H9 (cell line): ENCODE measurements around the gene TRMT11. TPM values are rescaled to one million over a fixed set of nuclear protein-coding genes. Genes with fewer than 3 reads are reported as not detected.

Experiments used
- DNase-seq: peaks from one replicate; pipeline ENCODE4 v3.0.0-alpha.2; 2017
- H2AFZ ChIP-seq: one replicate; pipeline ENCODE4 v1.6.1; 2013; ENCODE audit warnings: mild to moderate bottlenecking, low read length, control low read depth, moderate library complexity
- H2AK5ac ChIP-seq: 2 replicates; pipeline ENCODE4 v1.6.1; 2013; ENCODE audit warnings: low read length, control low read depth, mixed read lengths; ENCODE audit not compliant: insufficient read length
- H2BK120ac ChIP-seq: one replicate; pipeline ENCODE4 v1.6.1; 2013; ENCODE audit warnings: low read depth, mild to moderate bottlenecking, low read length, control low read depth, inconsistent platforms; ENCODE audit not compliant: poor library complexity, severe bottlenecking
- H2BK12ac ChIP-seq: 2 replicates; pipeline ENCODE4 v1.6.1; 2013; ENCODE audit warnings: low read length, control low read depth, mixed read lengths, low read depth; ENCODE audit not compliant: insufficient read length
- H2BK15ac ChIP-seq: 2 replicates; pipeline ENCODE4 v1.6.1; 2013; ENCODE audit warnings: low read depth, low read length, control low read depth
- H2BK20ac ChIP-seq: one replicate; pipeline ENCODE4 v1.6.1; 2013; ENCODE audit warnings: low read depth, mild to moderate bottlenecking, low read length, control low read depth, inconsistent platforms; ENCODE audit not compliant: poor library complexity, severe bottlenecking
- H2BK5ac ChIP-seq: 2 replicates; pipeline ENCODE4 v1.6.1; 2013; ENCODE audit warnings: low read length, control low read depth, mixed read lengths; ENCODE audit not compliant: insufficient read length
- H3K14ac ChIP-seq: 2 replicates; pipeline ENCODE4 v1.6.1; 2013; ENCODE audit warnings: low read length, control low read depth; ENCODE audit not compliant: insufficient read depth
- H3K18ac ChIP-seq: 2 replicates; pipeline ENCODE4 v1.6.1; 2013; ENCODE audit warnings: low read depth, mild to moderate bottlenecking, mixed read lengths, low read length, control low read depth; ENCODE audit not compliant: insufficient read length
- H3K23ac ChIP-seq: 2 replicates; pipeline ENCODE4 v1.6.1; 2013; ENCODE audit warnings: low read length, control low read depth, mixed read lengths, low read depth; ENCODE audit not compliant: insufficient read length
- H3K23me2 ChIP-seq: 2 replicates; pipeline ENCODE4 v1.6.1; 2013; ENCODE audit warnings: low read depth, mild to moderate bottlenecking, mixed read lengths, low read length, control low read depth; ENCODE audit not compliant: insufficient read length, poor library complexity, severe bottlenecking
- H3K27ac ChIP-seq: 2 replicates; pipeline ENCODE4 v1.5.1; 2013; ENCODE audit warnings: low read length, control low read depth, mixed read lengths, low read depth; ENCODE audit not compliant: insufficient read length
- H3K27me3 ChIP-seq: 2 replicates; pipeline ENCODE4 v1.6.1; 2013; ENCODE audit warnings: low read length, control low read depth, inconsistent platforms; ENCODE audit not compliant: insufficient read depth
- H3K4ac ChIP-seq: 2 replicates; pipeline ENCODE4 v1.6.1; 2013; ENCODE audit warnings: low read depth, mild to moderate bottlenecking, control low read depth, inconsistent platforms, low read length, moderate library complexity
- H3K4me1 ChIP-seq: 2 replicates; pipeline ENCODE4 v1.6.1; 2013; ENCODE audit warnings: low read length, control low read depth, inconsistent platforms; ENCODE audit not compliant: insufficient read depth
- H3K4me2 ChIP-seq: 2 replicates; pipeline ENCODE4 v1.6.1; 2013; ENCODE audit warnings: low read length, control low read depth, mixed read lengths; ENCODE audit not compliant: insufficient read length, insufficient read depth
- H3K56ac ChIP-seq: 2 replicates; pipeline ENCODE4 v1.6.1; 2013; ENCODE audit warnings: low read depth, mild to moderate bottlenecking, mixed read lengths, low read length, control low read depth; ENCODE audit not compliant: insufficient read length
- H3K79me1 ChIP-seq: 2 replicates; pipeline ENCODE4 v1.6.1; 2013; ENCODE audit warnings: low read depth, mild to moderate bottlenecking, moderate library complexity, low read length, control low read depth, inconsistent platforms; ENCODE audit not compliant: insufficient read depth, poor library complexity, severe bottlenecking
- H3K79me2 ChIP-seq: 2 replicates; pipeline ENCODE4 v1.6.1; 2013; ENCODE audit warnings: low read length, control low read depth, inconsistent platforms; ENCODE audit not compliant: insufficient read depth
- H3K9ac ChIP-seq: 2 replicates; pipeline ENCODE4 v1.6.1; 2013; ENCODE audit warnings: low read length, control low read depth, mixed read lengths; ENCODE audit not compliant: insufficient read length; ENCODE audit errors: extremely low read depth
- H3K9me3 ChIP-seq: one replicate; pipeline ENCODE4 v1.6.1; 2013; ENCODE audit warnings: low read depth, low read length, inconsistent platforms; ENCODE audit not compliant: control insufficient read depth
- H3T11ph ChIP-seq: one replicate; pipeline ENCODE4 v1.6.1; 2013; ENCODE audit warnings: mild to moderate bottlenecking, low read length, control low read depth, inconsistent platforms
- H4K20me1 ChIP-seq: one replicate; pipeline ENCODE4 v1.6.1; 2013; ENCODE audit not compliant: control insufficient read depth, insufficient read length, insufficient read depth
- H4K5ac ChIP-seq: 2 replicates; pipeline ENCODE4 v1.6.1; 2013; ENCODE audit warnings: low read depth, mild to moderate bottlenecking, mixed read lengths, low read length, control low read depth; ENCODE audit not compliant: insufficient read length
- H4K8ac ChIP-seq: replicated peaks from 2 replicates; pipeline ENCODE4 v1.6.1; 2013; ENCODE audit warnings: low read length, control low read depth, mixed read lengths, low read depth; ENCODE audit not compliant: insufficient read length
- H4K91ac ChIP-seq: 2 replicates; pipeline ENCODE4 v1.6.1; 2013; ENCODE audit warnings: low read depth, mild to moderate bottlenecking, moderate library complexity, mixed read lengths, low read length, control low read depth; ENCODE audit not compliant: insufficient read length
- H3K27ac Mint-ChIP-seq, 3 experiments: 2 replicates in 2 of 3; 3 replicates in 1 of 3; pipeline ENCODE4 v1.8.0; 2020 to 2021; ENCODE audit warnings: mixed read lengths in 3 of 3, mild to moderate bottlenecking in 1 of 3, moderate library complexity in 1 of 3
- H3K27me3 Mint-ChIP-seq: 2 replicates; pipeline ENCODE4 v1.8.0; 2021; ENCODE audit warnings: low read depth, mild to moderate bottlenecking, moderate library complexity, mixed read lengths
- H3K36me3 Mint-ChIP-seq, 3 experiments: 2 replicates in 2 of 3; 3 replicates in 1 of 3; pipeline ENCODE4 v1.8.0; 2020 to 2021; ENCODE audit warnings: low read depth in 3 of 3, mixed read lengths in 3 of 3; ENCODE audit not compliant: insufficient read depth in 1 of 3
- H3K4me1 Mint-ChIP-seq, 2 experiments: 2 replicates each; pipeline ENCODE4 v1.8.0; 2020; ENCODE audit warnings: mixed read lengths in 2 of 2
- H3K4me3 Mint-ChIP-seq, 2 experiments: 2 replicates in 1 of 2; 3 replicates in 1 of 2; pipeline ENCODE4 v1.8.0; 2020 to 2021; ENCODE audit warnings: mild to moderate bottlenecking in 2 of 2, mixed read lengths in 2 of 2, moderate library complexity in 1 of 2
- H3K9me3 Mint-ChIP-seq, 2 experiments: 2 replicates in 1 of 2; 3 replicates in 1 of 2; pipeline ENCODE4 v1.8.0; 2020; ENCODE audit warnings: mild to moderate bottlenecking in 2 of 2, mixed read lengths in 2 of 2, moderate library complexity in 1 of 2
- WGBS: extraction: QIAGEN DNeasy Blood & Tissue Kit; methylation state at CpG from one replicate; pipeline ENCODE4 v1.1.7; 2013; ENCODE audit warnings: missing lambda C conversion rate, low lambda C conversion rate, mixed read lengths; ENCODE audit not compliant: insufficient read length; ENCODE audit errors: extremely low coverage; 5-methylcytosine and 5-hydroxymethylcytosine counted together
- total RNA-seq: library from RNA; stranded (reverse); gene quantifications from 2 replicates; pipeline ENCODE4 v1.2.1, GENCODE V29; 2021
- TF ChIP-seq, protein P1 (sequence below): fragments of 200-600 bp; sonication (generic); conservative IDR thresholded peaks from 3 replicates; pipeline ENCODE4 v1.8.0; 2021; ENCODE audit warnings: antibody characterized with exemption, mild to moderate bottlenecking

Gene TRMT11
- total RNA-seq, 1 experiment from 2014 or later, result 31.1 TPM

DNA sequence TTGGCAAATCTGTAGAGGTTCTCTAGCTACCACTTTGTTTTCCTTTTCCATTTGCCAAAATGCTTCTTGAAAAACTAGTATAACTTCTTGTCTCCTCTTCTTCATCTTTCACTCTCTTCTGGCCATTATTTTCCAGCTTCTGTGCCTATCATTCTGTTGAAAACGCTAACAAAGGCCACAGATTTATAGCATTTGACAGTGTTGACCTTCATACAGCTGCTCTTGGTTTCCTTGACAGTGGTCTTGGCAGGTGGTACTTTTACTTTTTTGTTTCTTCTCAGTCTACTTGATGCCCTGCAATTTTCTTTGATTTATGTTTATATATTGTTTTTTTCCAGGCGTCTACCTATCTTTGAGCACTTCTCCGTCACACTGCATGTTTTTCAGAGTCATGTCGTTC is 23.7 kb downstream of the TRMT11 start:
- H3K23ac ChIP-seq, result no peak overlapping the region
- no peak for DNase-seq
- Mint-ChIP-seq H3K4me3 (no peak overlapping the region), H3K27me3 (no peaks in the 10 kb centered on the region), H3K36me3 (peaks cover 10 to 58% (median 46%) of the 10 kb centered on the region in 3 experiments; a peak in 6 of 7 replicates), H3K27ac (no peak overlapping the region), H3K4me1 (no peaks in the 10 kb centered on the region), H3K9me3 (no peaks in the 10 kb centered on the region)
- no peak overlapping the region for H4K5ac ChIP-seq
- H2BK120ac ChIP-seq, result no peak overlapping the region
- H2AK5ac ChIP-seq, result no peak overlapping the region
- H2BK20ac ChIP-seq, result no peak overlapping the region
- no peaks in the 10 kb centered on the region for H4K20me1 ChIP-seq
- H2BK12ac ChIP-seq, result no peak overlapping the region
- H3K14ac ChIP-seq, result no peak overlapping the region
- H3K18ac ChIP-seq, result no peak overlapping the region
- H3K56ac ChIP-seq, result no peak overlapping the region
- WGBS, result no CpG with 5 or more reads among the region's 4 CpGs
- no peak overlapping the region for H3K4ac ChIP-seq
- no peak overlapping the region for H3K27ac ChIP-seq
- no peaks in the 10 kb centered on the region for H3K9me3 ChIP-seq
- H2AFZ ChIP-seq, result no peak overlapping the region
- no peak overlapping the region for H3T11ph ChIP-seq
- H4K91ac ChIP-seq, result no peak overlapping the region
- H3K79me2 ChIP-seq, result no peaks in the 10 kb centered on the region
- no peaks in the 10 kb centered on the region for H3K4me1 ChIP-seq
- no peaks in the 10 kb centered on the region for H3K79me1 ChIP-seq
- TF ChIP-seq, protein P1, sequence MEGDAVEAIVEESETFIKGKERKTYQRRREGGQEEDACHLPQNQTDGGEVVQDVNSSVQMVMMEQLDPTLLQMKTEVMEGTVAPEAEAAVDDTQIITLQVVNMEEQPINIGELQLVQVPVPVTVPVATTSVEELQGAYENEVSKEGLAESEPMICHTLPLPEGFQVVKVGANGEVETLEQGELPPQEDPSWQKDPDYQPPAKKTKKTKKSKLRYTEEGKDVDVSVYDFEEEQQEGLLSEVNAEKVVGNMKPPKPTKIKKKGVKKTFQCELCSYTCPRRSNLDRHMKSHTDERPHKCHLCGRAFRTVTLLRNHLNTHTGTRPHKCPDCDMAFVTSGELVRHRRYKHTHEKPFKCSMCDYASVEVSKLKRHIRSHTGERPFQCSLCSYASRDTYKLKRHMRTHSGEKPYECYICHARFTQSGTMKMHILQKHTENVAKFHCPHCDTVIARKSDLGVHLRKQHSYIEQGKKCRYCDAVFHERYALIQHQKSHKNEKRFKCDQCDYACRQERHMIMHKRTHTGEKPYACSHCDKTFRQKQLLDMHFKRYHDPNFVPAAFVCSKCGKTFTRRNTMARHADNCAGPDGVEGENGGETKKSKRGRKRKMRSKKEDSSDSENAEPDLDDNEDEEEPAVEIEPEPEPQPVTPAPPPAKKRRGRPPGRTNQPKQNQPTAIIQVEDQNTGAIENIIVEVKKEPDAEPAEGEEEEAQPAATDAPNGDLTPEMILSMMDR, result no peak
- H3K23me2 ChIP-seq, result no peaks in the 10 kb centered on the region
- H3K9ac ChIP-seq, result no peak overlapping the region
- H2BK15ac ChIP-seq, result no peak overlapping the region
- no peak overlapping the region for H2BK5ac ChIP-seq
- H3K4me2 ChIP-seq, result no peak overlapping the region
- H3K27me3 ChIP-seq, result no peaks in the 10 kb centered on the region
- H4K8ac ChIP-seq, result no peak overlapping the region
